SK-N-SH (cell line): ENCODE results near the gene LRMDA. TPM values are rescaled to one million over a fixed set of nuclear protein-coding genes. Genes with fewer than 3 reads are reported as not detected.

ENCODE experiments used
- CTCF ChIA-PET: fragments of 300-600, 350-600 bp; formaldehyde crosslinking; extraction: SDS; loops from one replicate; lab custom pipeline; 2021; lab: Yijun Ruan, JAX
- POLR2A ChIA-PET: fragments of 350-600 bp; sonication (Branson Sonifier 250); formaldehyde crosslinking; extraction: SDS; loops from one replicate; lab custom pipeline; 2020; ENCODE audit warnings: antibody characterized with exemption, inconsistent platforms; lab: Yijun Ruan, JAX
- DNase-seq: peaks from one replicate; pipeline ENCODE4 v3.0.0; 2012
- H2AFZ ChIP-seq: fragments of 200-600 bp; sonication (generic); 2 replicates; pipeline ENCODE4 v1.8.1; 2016; ENCODE audit warnings: antibody characterized with exemption, mild to moderate bottlenecking, low read depth
- H3F3A ChIP-seq: fragments of 200-600 bp; sonication (generic); replicated peaks from 2 replicates; pipeline ENCODE3; 2016; ENCODE audit warnings: antibody characterized with exemption, mild to moderate bottlenecking; ENCODE audit not compliant: insufficient read depth
- H3K27ac ChIP-seq, 2 experiments: fragments of 200-500 bp in 1 of 2; fragments of 200-600 bp in 1 of 2; sonication (Bioruptor generic) in 1 of 2; sonication (generic), shearing (Covaris generic) in 1 of 2; 2 replicates each; pipeline versions ENCODE4 v1.5.1 to v1.6.1; 2014 to 2016; ENCODE audit warnings: low read depth in 2 of 2, inconsistent platforms in 1 of 2, low read length in 1 of 2, mild to moderate bottlenecking in 1 of 2, mixed read lengths in 1 of 2
- H3K27me3 ChIP-seq: fragments of 200-600 bp; sonication (generic), shearing (Covaris generic); 2 replicates; pipeline ENCODE4 v1.6.1; 2016; ENCODE audit warnings: mixed run types; ENCODE audit not compliant: insufficient read depth
- H3K36me3 ChIP-seq, 2 experiments: fragments of 200-500 bp in 1 of 2; fragments of 200-600 bp in 1 of 2; sonication (Bioruptor generic) in 1 of 2; sonication (generic) in 1 of 2; replicated peaks in 1 of 2; 2 replicates each; pipeline versions ENCODE3 to v1.5.1; 2014 to 2016; ENCODE audit warnings: low read length in 1 of 2, mild to moderate bottlenecking in 1 of 2; ENCODE audit not compliant: insufficient read depth in 2 of 2, control insufficient read depth in 1 of 2
- H3K4me1 ChIP-seq, 2 experiments: fragments of 200-500 bp in 1 of 2; fragments of 200-600 bp in 1 of 2; sonication (Bioruptor generic) in 1 of 2; sonication (generic), shearing (Covaris generic) in 1 of 2; 2 replicates each; pipeline versions ENCODE4 v1.5.1 to v1.6.1; 2014 to 2016; ENCODE audit warnings: low read depth in 1 of 2, low read length in 1 of 2, mixed run types in 1 of 2; ENCODE audit not compliant: insufficient read depth in 2 of 2, control insufficient read depth in 1 of 2
- H3K4me2 ChIP-seq: fragments of 200-600 bp; sonication (generic), shearing (Covaris generic); 2 replicates; pipeline ENCODE4 v1.6.1; 2017; ENCODE audit warnings: mixed run types
- H3K4me3 ChIP-seq, 2 experiments: fragments of 200-500 bp in 1 of 2; fragments of 200-600 bp in 1 of 2; sonication (Bioruptor generic) in 1 of 2; sonication (generic), shearing (Covaris generic) in 1 of 2; 2 replicates each; pipeline versions ENCODE4 v1.5.1 to v1.8.1; 2014 to 2016; ENCODE audit warnings: low read depth in 2 of 2, inconsistent platforms in 1 of 2, low read length in 1 of 2, mild to moderate bottlenecking in 1 of 2, mixed read lengths in 1 of 2, moderate library complexity in 1 of 2
- H3K79me2 ChIP-seq: fragments of 200-600 bp; sonication (generic); 2 replicates; pipeline ENCODE4 v1.8.1; 2017; ENCODE audit warnings: mild to moderate bottlenecking; ENCODE audit not compliant: insufficient read depth
- H3K9ac ChIP-seq: fragments of 200-600 bp; sonication (generic); 2 replicates; pipeline ENCODE4 v1.6.1; 2017; ENCODE audit warnings: mixed run types
- H3K9me2 ChIP-seq: fragments of 200-600 bp; sonication (generic); 2 replicates; pipeline ENCODE4 v1.6.1; 2017; ENCODE audit warnings: mixed run types
- H3K9me3 ChIP-seq: fragments of 200-600 bp; sonication (generic); 2 replicates; pipeline ENCODE4 v1.6.1; 2017; ENCODE audit warnings: mixed run types, mild to moderate bottlenecking, moderate library complexity
- H4K20me1 ChIP-seq: fragments of 200-600 bp; sonication (generic); 2 replicates; pipeline ENCODE4 v1.6.1; 2017; ENCODE audit warnings: mild to moderate bottlenecking, mixed run types; ENCODE audit not compliant: insufficient read depth
- EZH2phosphoT487 ChIP-seq: fragments of 200-600 bp; sonication (generic); IDR thresholded peaks from 2 replicates; pipeline ENCODE4 v1.6.1; 2017; ENCODE audit warnings: low read depth, mixed run types, mild to moderate bottlenecking, antibody characterized with exemption, moderate library complexity, borderline replicate concordance
- FOSL2 ChIP-seq: IDR thresholded peaks from 2 replicates; pipeline ENCODE4 v1.4.0; 2012; ENCODE audit warnings: low read depth, mild to moderate bottlenecking, moderate library complexity, borderline replicate concordance
- FOXJ3 ChIP-seq: sonication (generic); formaldehyde crosslinking; IDR thresholded peaks from 2 replicates; pipeline ENCODE4 v1.5.1; 2020; ENCODE audit warnings: mild to moderate bottlenecking, missing genetic modification reagents
- FOXM1 ChIP-seq: IDR thresholded peaks from 2 replicates; pipeline ENCODE4 v1.4.0; 2012; ENCODE audit warnings: low read depth, mild to moderate bottlenecking
- GABPA ChIP-seq: IDR thresholded peaks from 2 replicates; pipeline ENCODE4 v1.4.0; 2012; ENCODE audit warnings: low read depth, mild to moderate bottlenecking
- GATA2 ChIP-seq: sonication (generic); formaldehyde crosslinking; IDR thresholded peaks from 2 replicates; pipeline ENCODE4 v1.5.0; 2020; ENCODE audit warnings: mild to moderate bottlenecking, missing genetic modification reagents
- IRF3 ChIP-seq: fragments of 150-350 bp; IDR thresholded peaks from 2 replicates; pipeline ENCODE4 v1.6.1; 2016; ENCODE audit warnings: mild to moderate bottlenecking, low read depth, low read length
- JUND ChIP-seq: IDR thresholded peaks from 2 replicates; pipeline ENCODE4 v1.4.0; 2012
- MXI1 ChIP-seq: IDR thresholded peaks from 2 replicates; pipeline ENCODE4 v1.6.1; 2012; ENCODE audit warnings: mild to moderate bottlenecking, low read depth, low read length, improper control_type of control experiment
- PBX3 ChIP-seq: IDR thresholded peaks from 2 replicates; pipeline ENCODE4; 2012
- RCOR1 ChIP-seq: fragments of 150-350 bp; IDR thresholded peaks from 2 replicates; pipeline ENCODE4 v1.6.1; 2017; ENCODE audit warnings: antibody characterized with exemption, low read length
- REST ChIP-seq: IDR thresholded peaks from 2 replicates; pipeline ENCODE4 v1.6.1; 2012; ENCODE audit warnings: mild to moderate bottlenecking, low read depth, low read length, moderate library complexity
- RFX5 ChIP-seq: IDR thresholded peaks from 2 replicates; pipeline ENCODE4 v1.6.1; 2012; ENCODE audit warnings: mild to moderate bottlenecking, improper control_type of control experiment, low read length
- RXRA ChIP-seq: IDR thresholded peaks from 2 replicates; pipeline ENCODE4 v1.4.0; 2012; ENCODE audit warnings: low read depth, mild to moderate bottlenecking, borderline replicate concordance
- TAF1 ChIP-seq: IDR thresholded peaks from 2 replicates; pipeline ENCODE4 v1.6.1; 2012; ENCODE audit warnings: low read depth, mild to moderate bottlenecking, low read length, moderate library complexity, borderline replicate concordance
- TEAD4 ChIP-seq: IDR thresholded peaks from 2 replicates; pipeline ENCODE4 v1.4.0; 2012; ENCODE audit warnings: mild to moderate bottlenecking, borderline replicate concordance; ENCODE audit not compliant: insufficient read depth
- USF1 ChIP-seq: IDR thresholded peaks from 2 replicates; pipeline ENCODE4 v1.4.0; 2012; ENCODE audit warnings: low read depth, borderline replicate concordance
- ZBTB33 ChIP-seq: IDR thresholded peaks from 2 replicates; pipeline ENCODE4 v1.4.0; 2012; ENCODE audit warnings: low read depth, borderline replicate concordance
- WGBS: methylation state at CpG from one replicate; pipeline ENCODE4 v1.1.6; 2017; ENCODE audit warnings: low lambda C conversion rate; 5-methylcytosine and 5-hydroxymethylcytosine counted together
- polyA plus RNA-seq, 3 experiments: library from polyadenylated mRNA; depleted of rRNA; stranded (reverse); fragments of >200 nt; gene quantifications; 2 replicates each; pipeline ENCODE4 v1.2.3, GENCODE V29; 2012

Gene LRMDA
- polyA plus RNA-seq, 1 of the 3 experiments (the other 2 are of a cell fraction), result 0.95 TPM

- TF ChIP-seq GATA2 (CRISPR knock-in tag), result no peak
- no peak for TF ChIP-seq RCOR1
- no peak for TF ChIP-seq FOSL2
- TF ChIP-seq IRF3, result no peak
- TF ChIP-seq MXI1, result no peak
- TF ChIP-seq ZBTB33, result no peak
- no peak for TF ChIP-seq EZH2phosphoT487
Observed at GRCh38 chr10:75450075-75450445, 18.6 kb downstream of the LRMDA start (continued).

- no peaks in the 10 kb centered on the region for H3K9me3 ChIP-seq
- H3K9me2 ChIP-seq, result no peaks in the 10 kb centered on the region
- no peak overlapping the region for H3K9ac ChIP-seq
- DNase-seq, result no peak
- no peaks in the 10 kb centered on the region for H3K79me2 ChIP-seq
- no peaks in the 10 kb centered on the region for H3F3A ChIP-seq
- H3K36me3 ChIP-seq, result no peaks in the 10 kb centered on the region
- ChIA-PET CTCF (interaction anchor here (1.7 kb wide), 1 partner anchor 42 kb away, joined by 3 read pairs; no protein-coding TSS in a partner anchor), POLR2A (no interaction called here)
- H3K27me3 ChIP-seq, result no peaks in the 10 kb centered on the region
- no peaks in the 10 kb centered on the region for H4K20me1 ChIP-seq
- H3K4me1 ChIP-seq, result no peaks in the 10 kb centered on the region
- H3K4me3 ChIP-seq, result no peak overlapping the region
- H2AFZ ChIP-seq, result no peak overlapping the region
- H3K27ac ChIP-seq, result no peak overlapping the region
- 86% methylated on average over 18 of the region's 18 CpGs for WGBS
- H3K4me2 ChIP-seq, result no peak overlapping the region
- TF ChIP-seq PBX3 (no peak), RXRA (no peak), RFX5 (no peak), ZBTB33 (no peak), USF1 (no peak), REST (no peak), GATA2 (CRISPR knock-in tag) (no peak), FOXM1 (no peak), TEAD4 (no peak), JUND (no peak), GABPA (no peak), TAF1 (no peak), FOXJ3 (no peak)
Observed at GRCh38 chr10:75450644-75451640, 19.5 kb downstream of the LRMDA start.
